HepG2 (cell line): ENCODE measurements around the gene ANKRD65. TPM values are rescaled to one million over a fixed set of nuclear protein-coding genes. Genes with fewer than 3 reads are reported as not detected.

Experiments used
- BRD4 ChIP-seq: sonication (generic); formaldehyde crosslinking; IDR thresholded peaks from 2 replicates; pipeline ENCODE4 v1.4.0; 2020; ENCODE audit warnings: missing genetic modification reagents
- FOXM1 ChIP-seq: sonication (generic); formaldehyde crosslinking; IDR thresholded peaks from 2 replicates; pipeline ENCODE4 v1.5.0; 2020; ENCODE audit warnings: missing genetic modification reagents
- GATAD1 ChIP-seq: IDR thresholded peaks from 2 replicates; pipeline ENCODE4 v1.6.1; 2016; ENCODE audit warnings: missing genetic modification reagents, missing compliant biosample characterization
- HCFC1 ChIP-seq: fragments of 150-350 bp; IDR thresholded peaks from 2 replicates; pipeline ENCODE4 v1.6.1; 2014; ENCODE audit warnings: low read depth, low read length
- HOXA9 ChIP-seq: sonication (generic); formaldehyde crosslinking; IDR thresholded peaks from 2 replicates; pipeline ENCODE4 v1.8.1; 2022; ENCODE audit warnings: missing genetic modification reagents, mild to moderate bottlenecking, moderate library complexity, borderline replicate concordance
- KDM2A ChIP-seq: sonication (generic); formaldehyde crosslinking; IDR thresholded peaks from 2 replicates; pipeline ENCODE4 v1.4.0; 2020; ENCODE audit warnings: low read depth, missing genetic modification reagents, borderline replicate concordance
- KLF16 ChIP-seq, 2 experiments: sonication (generic) in 1 of 2; formaldehyde crosslinking in 1 of 2; IDR thresholded peaks; 2 replicates each; pipeline versions ENCODE4 v1.6.1 to v1.8.0; 2016 to 2023; ENCODE audit warnings: missing genetic modification reagents in 2 of 2, missing compliant biosample characterization in 1 of 2
- MYNN ChIP-seq: sonication (generic); formaldehyde crosslinking; IDR thresholded peaks from 2 replicates; pipeline ENCODE4 v1.4.0; 2020; ENCODE audit warnings: mild to moderate bottlenecking, low read depth, missing genetic modification reagents
- NR2F2 ChIP-seq: IDR thresholded peaks from 2 replicates; pipeline ENCODE4 v1.6.1; 2012; ENCODE audit warnings: low read depth, inconsistent platforms, borderline replicate concordance
- ONECUT2 ChIP-seq: sonication (generic); formaldehyde crosslinking; IDR thresholded peaks from 2 replicates; pipeline ENCODE4 v1.4.0; 2020; ENCODE audit warnings: missing genetic modification reagents
- PLRG1 ChIP-seq: fragments of 450-650 bp; conservative IDR thresholded peaks from 2 replicates; pipeline ENCODE4 v1.6.1; 2016
- POLR2AphosphoS2 ChIP-seq: IDR thresholded peaks from 2 replicates; pipeline ENCODE4 v1.6.1; 2011; ENCODE audit warnings: low read depth, low read length, improper control_type of control experiment
- REPIN1 ChIP-seq: sonication (generic); formaldehyde crosslinking; IDR thresholded peaks from 2 replicates; pipeline ENCODE4 v1.8.0; 2022; ENCODE audit warnings: missing genetic modification reagents, low read depth, mild to moderate bottlenecking, borderline replicate concordance
- ZBTB1 ChIP-seq: sonication (generic); formaldehyde crosslinking; IDR thresholded peaks from 2 replicates; pipeline ENCODE4 v1.4.0; 2020; ENCODE audit warnings: missing genetic modification reagents, borderline replicate concordance
- ZBTB38 ChIP-seq: sonication (generic); formaldehyde crosslinking; IDR thresholded peaks from 2 replicates; pipeline ENCODE4 v1.5.1; 2020; ENCODE audit warnings: mild to moderate bottlenecking, missing genetic modification reagents
- ZFP90 ChIP-seq: sonication (generic); formaldehyde crosslinking; IDR thresholded peaks from 2 replicates; pipeline ENCODE4 v1.8.0; 2022; ENCODE audit warnings: missing genetic modification reagents, mild to moderate bottlenecking, inconsistent platforms, borderline replicate concordance
- ZNF136 ChIP-seq: sonication (generic); formaldehyde crosslinking; IDR thresholded peaks from 2 replicates; pipeline ENCODE4 v1.8.1; 2022; ENCODE audit warnings: low read depth, mild to moderate bottlenecking, moderate library complexity, missing genetic modification reagents
- ZNF570 ChIP-seq: sonication (generic); formaldehyde crosslinking; IDR thresholded peaks from 2 replicates; pipeline ENCODE4 v1.4.0; 2020; ENCODE audit warnings: mild to moderate bottlenecking, missing genetic modification reagents, borderline replicate concordance
- ZNF576 ChIP-seq: sonication (generic); formaldehyde crosslinking; IDR thresholded peaks from 2 replicates; pipeline ENCODE4 v1.4.0; 2020; ENCODE audit warnings: mild to moderate bottlenecking, missing genetic modification reagents
- ZNF674 ChIP-seq: sonication (generic); formaldehyde crosslinking; IDR thresholded peaks from 2 replicates; pipeline ENCODE4 v1.5.0; 2020; ENCODE audit warnings: low read depth, mild to moderate bottlenecking, missing genetic modification reagents
- ZNF678 ChIP-seq: sonication (generic); formaldehyde crosslinking; IDR thresholded peaks from 2 replicates; pipeline ENCODE4 v1.4.0; 2020; ENCODE audit warnings: mild to moderate bottlenecking, missing genetic modification reagents
- ZSCAN20 ChIP-seq: sonication (generic); formaldehyde crosslinking; IDR thresholded peaks from 2 replicates; pipeline ENCODE4 v1.4.0; 2020; ENCODE audit warnings: missing genetic modification reagents, mild to moderate bottlenecking, borderline replicate concordance
- polyA plus RNA-seq, 8 experiments: library from polyadenylated mRNA; depleted of rRNA in 3 of 8; stranded (reverse) in 7 of 8; unstranded in 1 of 8; fragments of >200 nt; fragmentation: Illumina TruSeq in 4 of 8; extraction: Trizol in 4 of 8; gene quantifications; 2 replicates each; pipeline versions ENCODE4 v1.2.1 to v1.2.3, GENCODE V29; 2011 to 2016; ENCODE audit warnings: low read depth in 4 of 8, missing spikeins in 1 of 8, mixed read lengths in 1 of 8; ENCODE audit not compliant: insufficient read depth in 1 of 8
- total RNA-seq, 5 experiments: library from RNA; depleted of rRNA; stranded (reverse); fragments of >200 nt; fragmentation: Illumina TruSeq; extraction: Trizol; gene quantifications; 2 replicates each; pipeline ENCODE4 v1.2.3, GENCODE V29; 2016; ENCODE audit warnings: low read depth in 1 of 5
- TF ChIP-seq, protein P1 (sequence below): sonication (generic); formaldehyde crosslinking; IDR thresholded peaks from 2 replicates; pipeline ENCODE4 v1.4.0; 2020; ENCODE audit warnings: low read depth, mild to moderate bottlenecking, missing genetic modification reagents
- TF ChIP-seq, protein P2 (sequence below): sonication (generic); formaldehyde crosslinking; IDR thresholded peaks from 2 replicates; pipeline ENCODE4 v1.4.0; 2020; ENCODE audit warnings: mild to moderate bottlenecking, missing genetic modification reagents
- TF ChIP-seq, protein P3 (sequence below): sonication (generic); formaldehyde crosslinking; IDR thresholded peaks from 2 replicates; pipeline ENCODE4 v1.5.1; 2020; ENCODE audit warnings: missing genetic modification reagents, mild to moderate bottlenecking, borderline replicate concordance

ANKRD65 gene
- total and polyA plus RNA-seq, 2 of the 13 experiments (the other 11 are each of a cell fraction or from before 2014, with no cell fraction given): 12.1 to 30.1 TPM

DNA sequence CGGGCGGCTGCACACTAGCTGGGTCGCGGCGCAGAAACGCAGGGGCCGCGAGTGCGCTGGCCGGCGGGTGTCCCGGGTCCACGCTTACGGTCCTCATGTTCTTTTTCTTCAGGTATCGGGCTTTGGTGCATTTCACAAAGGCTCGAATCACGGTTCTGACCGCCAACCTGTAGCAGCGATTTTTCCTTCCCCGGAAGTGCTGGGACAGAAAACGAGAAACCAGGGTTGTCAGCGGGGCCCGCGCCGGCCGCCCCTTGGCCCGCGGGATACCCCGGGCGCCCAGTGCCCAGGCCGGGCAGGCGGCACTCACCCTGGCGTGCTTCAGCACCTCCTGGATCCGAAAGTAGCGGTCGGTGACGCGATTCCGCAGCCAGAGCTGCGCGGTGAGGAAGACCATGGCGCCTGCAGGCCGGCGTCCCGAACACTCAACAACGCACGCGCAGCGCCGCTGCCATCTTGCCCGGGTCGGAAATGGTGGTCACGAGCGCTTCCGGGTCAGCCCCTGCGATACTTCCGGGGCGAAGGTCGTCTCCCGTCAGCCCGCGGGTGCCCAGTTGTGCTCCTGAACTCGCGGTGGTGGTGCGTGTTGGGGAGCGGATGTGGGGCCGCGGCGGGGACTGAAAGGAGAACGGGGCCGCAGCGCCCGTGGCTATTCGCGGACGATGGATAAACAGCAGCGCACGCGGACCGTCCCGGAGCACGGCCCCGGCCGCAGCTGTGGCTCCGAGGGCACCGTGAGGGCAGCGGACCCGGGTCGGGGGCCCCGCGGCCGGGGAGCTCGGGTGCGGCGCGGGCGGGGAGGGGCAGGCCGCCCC, 14.0 kb downstream of the ANKRD65 start, which contains the start of gene MRPL20 (continued):
- peak; percentile 42 to 79; a peak in 1 of 4 replicates for TF ChIP-seq KLF16 (CRISPR knock-in tag; IDR thresholded peaks at IDR 0.05)
- TF ChIP-seq GATAD1 (CRISPR knock-in tag): peak; percentile 99
- TF ChIP-seq ZSCAN20 (CRISPR knock-in tag): no peak
- TF ChIP-seq, protein P1, sequence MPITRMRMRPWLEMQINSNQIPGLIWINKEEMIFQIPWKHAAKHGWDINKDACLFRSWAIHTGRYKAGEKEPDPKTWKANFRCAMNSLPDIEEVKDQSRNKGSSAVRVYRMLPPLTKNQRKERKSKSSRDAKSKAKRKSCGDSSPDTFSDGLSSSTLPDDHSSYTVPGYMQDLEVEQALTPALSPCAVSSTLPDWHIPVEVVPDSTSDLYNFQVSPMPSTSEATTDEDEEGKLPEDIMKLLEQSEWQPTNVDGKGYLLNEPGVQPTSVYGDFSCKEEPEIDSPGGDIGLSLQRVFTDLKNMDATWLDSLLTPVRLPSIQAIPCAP (CRISPR knock-in tag): peak; percentile 53; the same call in 1 of the 2 replicates
- no peak for TF ChIP-seq ZBTB1 (CRISPR knock-in tag)
- peak; percentile 98 for TF ChIP-seq KDM2A
- TF ChIP-seq, protein P2, sequence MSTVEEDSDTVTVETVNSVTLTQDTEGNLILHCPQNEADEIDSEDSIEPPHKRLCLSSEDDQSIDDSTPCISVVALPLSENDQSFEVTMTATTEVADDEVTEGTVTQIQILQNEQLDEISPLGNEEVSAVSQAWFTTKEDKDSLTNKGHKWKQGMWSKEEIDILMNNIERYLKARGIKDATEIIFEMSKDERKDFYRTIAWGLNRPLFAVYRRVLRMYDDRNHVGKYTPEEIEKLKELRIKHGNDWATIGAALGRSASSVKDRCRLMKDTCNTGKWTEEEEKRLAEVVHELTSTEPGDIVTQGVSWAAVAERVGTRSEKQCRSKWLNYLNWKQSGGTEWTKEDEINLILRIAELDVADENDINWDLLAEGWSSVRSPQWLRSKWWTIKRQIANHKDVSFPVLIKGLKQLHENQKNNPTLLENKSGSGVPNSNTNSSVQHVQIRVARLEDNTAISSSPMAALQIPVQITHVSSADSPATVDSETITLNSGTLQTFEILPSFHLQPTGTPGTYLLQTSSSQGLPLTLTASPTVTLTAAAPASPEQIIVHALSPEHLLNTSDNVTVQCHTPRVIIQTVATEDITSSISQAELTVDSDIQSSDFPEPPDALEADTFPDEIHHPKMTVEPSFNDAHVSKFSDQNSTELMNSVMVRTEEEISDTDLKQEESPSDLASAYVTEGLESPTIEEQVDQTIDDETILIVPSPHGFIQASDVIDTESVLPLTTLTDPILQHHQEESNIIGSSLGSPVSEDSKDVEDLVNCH: no peak
- no peak for TF ChIP-seq ZNF674 (CRISPR knock-in tag)
- no peak for TF ChIP-seq ZFP90 (CRISPR knock-in tag)
- peak; percentile 4; the same call in 1 of the 2 replicates for TF ChIP-seq FOXM1 (CRISPR knock-in tag)
- no peak; the same call in 1 of the 2 replicates for TF ChIP-seq ZNF136
- TF ChIP-seq BRD4 (CRISPR knock-in tag): peak; percentile 89
- TF ChIP-seq REPIN1 (CRISPR knock-in tag): peak; percentile 92
- no peak for TF ChIP-seq PLRG1
- peak; percentile 86 for TF ChIP-seq HCFC1
- peak; percentile 97 for TF ChIP-seq ZBTB38
- TF ChIP-seq ZNF570: no peak
- TF ChIP-seq ZNF678 (CRISPR knock-in tag): peak; percentile 70; the same call in 1 of the 2 replicates
- TF ChIP-seq POLR2AphosphoS2: no peak
- TF ChIP-seq, protein P3, sequence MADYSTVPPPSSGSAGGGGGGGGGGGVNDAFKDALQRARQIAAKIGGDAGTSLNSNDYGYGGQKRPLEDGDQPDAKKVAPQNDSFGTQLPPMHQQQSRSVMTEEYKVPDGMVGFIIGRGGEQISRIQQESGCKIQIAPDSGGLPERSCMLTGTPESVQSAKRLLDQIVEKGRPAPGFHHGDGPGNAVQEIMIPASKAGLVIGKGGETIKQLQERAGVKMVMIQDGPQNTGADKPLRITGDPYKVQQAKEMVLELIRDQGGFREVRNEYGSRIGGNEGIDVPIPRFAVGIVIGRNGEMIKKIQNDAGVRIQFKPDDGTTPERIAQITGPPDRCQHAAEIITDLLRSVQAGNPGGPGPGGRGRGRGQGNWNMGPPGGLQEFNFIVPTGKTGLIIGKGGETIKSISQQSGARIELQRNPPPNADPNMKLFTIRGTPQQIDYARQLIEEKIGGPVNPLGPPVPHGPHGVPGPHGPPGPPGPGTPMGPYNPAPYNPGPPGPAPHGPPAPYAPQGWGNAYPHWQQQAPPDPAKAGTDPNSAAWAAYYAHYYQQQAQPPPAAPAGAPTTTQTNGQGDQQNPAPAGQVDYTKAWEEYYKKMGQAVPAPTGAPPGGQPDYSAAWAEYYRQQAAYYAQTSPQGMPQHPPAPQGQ (CRISPR knock-in tag): peak; percentile 22; the same call in 1 of the 2 replicates
- no peak for TF ChIP-seq NR2F2
- TF ChIP-seq HOXA9 (CRISPR knock-in tag): peak; percentile 68; the same call in 1 of the 2 replicates
- TF ChIP-seq ZNF576 (CRISPR knock-in tag): peak; percentile 90
- no peak for TF ChIP-seq ONECUT2
- TF ChIP-seq MYNN: peak; percentile 38; the same call in 1 of the 2 replicates
